K562 (cell line): Measurements from ENCODE around the gene POLR1C. TPM values are rescaled to one million over a fixed set of nuclear protein-coding genes. Genes with fewer than 3 reads are reported as not detected.
A peak's percentile ranks its signal among the peaks of the same experiment; 100 is the strongest.

Experiments used
- C11orf30 ChIP-seq: fragments of 450-650 bp; IDR thresholded peaks from 2 replicates; pipeline ENCODE4 v1.6.1; 2016; ENCODE audit warnings: low read depth, mild to moderate bottlenecking
- CBFA2T3 ChIP-seq: fragments of 450-650 bp; IDR thresholded peaks from 2 replicates; pipeline ENCODE4 v1.6.1; 2017
- CTBP1 ChIP-seq: fragments of 450-650 bp; IDR thresholded peaks from 2 replicates; pipeline ENCODE4 v1.6.1; 2016; ENCODE audit warnings: borderline replicate concordance
- HDAC3 ChIP-seq: fragments of 450-650 bp; IDR thresholded peaks from 2 replicates; pipeline ENCODE4 v1.6.1; 2018; ENCODE audit warnings: borderline replicate concordance, mild to moderate bottlenecking, moderate library complexity; ENCODE audit not compliant: partially characterized antibody
- KLF16 ChIP-seq: IDR thresholded peaks from 2 replicates; pipeline ENCODE4 v1.6.1; 2016; ENCODE audit warnings: antibody characterized with exemption
- MCM2 ChIP-seq: fragments of 450-650 bp; IDR thresholded peaks from 2 replicates; pipeline ENCODE4 v1.6.1; 2017; ENCODE audit warnings: low read depth, mild to moderate bottlenecking
- MYC ChIP-seq, 2 experiments: fragments of 250-450 bp in 1 of 2; sonication (Bioruptor Pico) in 1 of 2; IDR thresholded peaks; 2 replicates each; pipeline versions ENCODE4 v1.5.1 to v1.6.1; 2012 to 2021; ENCODE audit warnings: low read depth in 2 of 2, borderline replicate concordance in 1 of 2, improper control_type of control experiment in 1 of 2, low read length in 1 of 2, mild to moderate bottlenecking in 1 of 2, moderate library complexity in 1 of 2
- MYNN ChIP-seq, 2 experiments: sonication (generic); formaldehyde crosslinking in 1 of 2; IDR thresholded peaks; 2 replicates each; pipeline versions ENCODE4 v1.5.0 to v1.6.1; 2016 to 2020; ENCODE audit warnings: antibody characterized with exemption in 1 of 2, missing genetic modification reagents in 1 of 2
- SAP30 ChIP-seq: fragments of 200-600 bp; sonication (generic); IDR thresholded peaks from 2 replicates; pipeline ENCODE4 v1.6.1; 2012; ENCODE audit warnings: borderline replicate concordance, low read depth, mild to moderate bottlenecking, moderate library complexity, low read length, control low read depth, inconsistent platforms; ENCODE audit not compliant: insufficient read depth, poor library complexity, severe bottlenecking
- XRCC5 ChIP-seq: fragments of 200-400 bp; formaldehyde crosslinking; IDR thresholded peaks from 2 replicates; pipeline ENCODE4 v1.6.1; 2017; ENCODE audit warnings: low read depth, mild to moderate bottlenecking, low read length
- polyA plus RNA-seq, 8 experiments: library from polyadenylated mRNA; depleted of rRNA in 4 of 8; stranded (reverse) in 5 of 8; unstranded in 3 of 8; fragments of >200 nt; fragmentation: Nextera tagmentation in 2 of 8; fragmentation: Illumina TruSeq in 1 of 8; extraction: Ambion mirVana in 2 of 8; extraction: Trizol in 1 of 8; gene quantifications; 2 replicates each; pipeline versions ENCODE4 v1.2.1 to v1.2.3, GENCODE V29; 2011 to 2014; ENCODE audit warnings: inconsistent platforms in 1 of 8, missing spikeins in 1 of 8
- total RNA-seq, 7 experiments: library from RNA; depleted of rRNA in 6 of 7; stranded (reverse); fragments of >200 nt in 6 of 7; fragmentation: Illumina TruSeq in 2 of 7; extraction: Trizol in 2 of 7; gene quantifications; 2 replicates each; pipeline versions ENCODE4 v1.2.1 to v1.2.3, GENCODE V29; 2011 to 2021; ENCODE audit warnings: low replicate concordance in 1 of 7
- TF ChIP-seq, protein P1 (sequence below): fragments of 450-650 bp; IDR thresholded peaks from 2 replicates; pipeline ENCODE4 v1.6.1; 2017; ENCODE audit warnings: mild to moderate bottlenecking, moderate library complexity
- TF ChIP-seq, protein P2 (sequence below), 3 experiments: IDR thresholded peaks in 2 of 3; conservative IDR thresholded peaks in 1 of 3; 2 replicates each; pipeline ENCODE4 v1.5.1; 2011 to 2012; ENCODE audit warnings: low read length in 3 of 3, mild to moderate bottlenecking in 3 of 3, control low read depth in 2 of 3, improper control_type of control experiment in 1 of 3, inconsistent platforms in 1 of 3, low read depth in 1 of 3, mixed read lengths in 1 of 3, moderate library complexity in 1 of 3; ENCODE audit not compliant: insufficient read depth in 2 of 3
- TF ChIP-seq, protein P3 (sequence below), 2 experiments: fragments of 450-650 bp in 1 of 2; sonication (generic) in 1 of 2; formaldehyde crosslinking in 1 of 2; IDR thresholded peaks; 2 replicates each; pipeline versions ENCODE4 v1.7.1 to v1.9.0; 2016 to 2022; ENCODE audit warnings: inconsistent platforms in 1 of 2, mild to moderate bottlenecking in 1 of 2, missing genetic modification reagents in 1 of 2

POLR1C gene
- total and polyA plus RNA-seq, 9 of the 15 experiments (the other 6 are each of a cell fraction or from before 2014, with no cell fraction given): 83.5 to 429 (median 120) TPM

DNA sequence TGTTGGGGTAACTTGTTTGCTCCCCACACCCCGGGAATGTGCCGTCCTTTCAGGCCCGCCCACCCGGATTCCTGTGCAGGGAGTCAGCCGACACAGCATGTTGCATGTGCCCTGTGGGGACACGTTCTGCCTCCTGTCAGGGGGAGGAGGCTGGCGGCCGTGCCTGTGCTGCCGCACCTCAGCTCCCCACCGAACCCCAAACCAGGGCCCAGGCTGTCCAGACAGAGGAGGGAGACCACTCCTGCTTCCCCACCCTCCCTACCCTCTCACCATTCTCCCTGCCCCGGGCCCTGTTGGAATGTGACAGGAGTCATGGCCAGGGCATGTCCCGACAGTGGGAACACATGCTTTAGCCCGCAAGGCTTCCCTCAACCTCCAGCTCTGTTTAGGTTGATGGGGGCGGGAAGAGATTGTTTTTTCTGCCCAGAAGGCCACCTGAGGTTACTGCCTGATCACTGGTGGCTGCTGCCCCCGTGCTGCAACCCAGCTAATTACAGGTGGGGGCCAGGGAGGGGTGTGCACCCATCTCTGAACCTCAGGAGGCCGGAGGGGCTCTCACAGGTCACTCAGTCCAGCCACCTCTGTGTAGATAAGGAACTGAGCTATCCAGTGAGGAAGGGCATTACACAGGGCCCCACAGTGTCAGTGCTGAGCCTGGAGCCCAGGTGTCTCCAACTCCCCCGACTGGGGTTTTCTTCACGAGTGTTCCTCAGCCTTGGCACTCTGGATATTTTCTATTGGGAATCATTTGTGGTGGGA lies 20.3 kb upstream of the POLR1C start (continued):
- TF ChIP-seq, protein P1, sequence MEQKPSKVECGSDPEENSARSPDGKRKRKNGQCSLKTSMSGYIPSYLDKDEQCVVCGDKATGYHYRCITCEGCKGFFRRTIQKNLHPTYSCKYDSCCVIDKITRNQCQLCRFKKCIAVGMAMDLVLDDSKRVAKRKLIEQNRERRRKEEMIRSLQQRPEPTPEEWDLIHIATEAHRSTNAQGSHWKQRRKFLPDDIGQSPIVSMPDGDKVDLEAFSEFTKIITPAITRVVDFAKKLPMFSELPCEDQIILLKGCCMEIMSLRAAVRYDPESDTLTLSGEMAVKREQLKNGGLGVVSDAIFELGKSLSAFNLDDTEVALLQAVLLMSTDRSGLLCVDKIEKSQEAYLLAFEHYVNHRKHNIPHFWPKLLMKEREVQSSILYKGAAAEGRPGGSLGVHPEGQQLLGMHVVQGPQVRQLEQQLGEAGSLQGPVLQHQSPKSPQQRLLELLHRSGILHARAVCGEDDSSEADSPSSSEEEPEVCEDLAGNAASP: peak; percentile 88
- TF ChIP-seq SAP30 (no peak), C11orf30 (no peak), CBFA2T3 (0 out of 2 replicates have a peak, but pooled peaks have one; percentile 20), CTBP1 (peak; percentile 49; the same call in 1 of the 2 replicates), MYNN (IDR thresholded peaks at IDR 0.05) (peak; percentile 36; the same call in 1 of the 2 replicates), MYNN (CRISPR knock-in tag; IDR thresholded peaks at IDR 0.05) (no peak), HDAC3 (no peak), KLF16 (peak; percentile 22; the same call in 1 of the 2 replicates), XRCC5 (0 out of 2 replicates have a peak, but pooled peaks have one; percentile 25), MCM2 (no peak), MYC (IDR thresholded peaks at IDR 0.05; ENCODE audit: low read depth, low read length) (0 out of 2 replicates have a peak, but pooled peaks have one; percentile 16), MYC (CRISPR knock-in tag; IDR thresholded peaks at IDR 0.05; ENCODE audit: borderline replicate concordance, low read depth) (no peak)
- TF ChIP-seq, protein P2, sequence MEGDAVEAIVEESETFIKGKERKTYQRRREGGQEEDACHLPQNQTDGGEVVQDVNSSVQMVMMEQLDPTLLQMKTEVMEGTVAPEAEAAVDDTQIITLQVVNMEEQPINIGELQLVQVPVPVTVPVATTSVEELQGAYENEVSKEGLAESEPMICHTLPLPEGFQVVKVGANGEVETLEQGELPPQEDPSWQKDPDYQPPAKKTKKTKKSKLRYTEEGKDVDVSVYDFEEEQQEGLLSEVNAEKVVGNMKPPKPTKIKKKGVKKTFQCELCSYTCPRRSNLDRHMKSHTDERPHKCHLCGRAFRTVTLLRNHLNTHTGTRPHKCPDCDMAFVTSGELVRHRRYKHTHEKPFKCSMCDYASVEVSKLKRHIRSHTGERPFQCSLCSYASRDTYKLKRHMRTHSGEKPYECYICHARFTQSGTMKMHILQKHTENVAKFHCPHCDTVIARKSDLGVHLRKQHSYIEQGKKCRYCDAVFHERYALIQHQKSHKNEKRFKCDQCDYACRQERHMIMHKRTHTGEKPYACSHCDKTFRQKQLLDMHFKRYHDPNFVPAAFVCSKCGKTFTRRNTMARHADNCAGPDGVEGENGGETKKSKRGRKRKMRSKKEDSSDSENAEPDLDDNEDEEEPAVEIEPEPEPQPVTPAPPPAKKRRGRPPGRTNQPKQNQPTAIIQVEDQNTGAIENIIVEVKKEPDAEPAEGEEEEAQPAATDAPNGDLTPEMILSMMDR (IDR thresholded peaks at IDR 0.05 in 2 of 3, conservative IDR thresholded peaks at IDR 0.05 in 1 of 3; ENCODE audit: insufficient read depth in 2 of 3, low read depth in 1 of 3, low read length in 3 of 3): peak; percentile 90 to 94 (median 94)
- TF ChIP-seq, protein P3, sequence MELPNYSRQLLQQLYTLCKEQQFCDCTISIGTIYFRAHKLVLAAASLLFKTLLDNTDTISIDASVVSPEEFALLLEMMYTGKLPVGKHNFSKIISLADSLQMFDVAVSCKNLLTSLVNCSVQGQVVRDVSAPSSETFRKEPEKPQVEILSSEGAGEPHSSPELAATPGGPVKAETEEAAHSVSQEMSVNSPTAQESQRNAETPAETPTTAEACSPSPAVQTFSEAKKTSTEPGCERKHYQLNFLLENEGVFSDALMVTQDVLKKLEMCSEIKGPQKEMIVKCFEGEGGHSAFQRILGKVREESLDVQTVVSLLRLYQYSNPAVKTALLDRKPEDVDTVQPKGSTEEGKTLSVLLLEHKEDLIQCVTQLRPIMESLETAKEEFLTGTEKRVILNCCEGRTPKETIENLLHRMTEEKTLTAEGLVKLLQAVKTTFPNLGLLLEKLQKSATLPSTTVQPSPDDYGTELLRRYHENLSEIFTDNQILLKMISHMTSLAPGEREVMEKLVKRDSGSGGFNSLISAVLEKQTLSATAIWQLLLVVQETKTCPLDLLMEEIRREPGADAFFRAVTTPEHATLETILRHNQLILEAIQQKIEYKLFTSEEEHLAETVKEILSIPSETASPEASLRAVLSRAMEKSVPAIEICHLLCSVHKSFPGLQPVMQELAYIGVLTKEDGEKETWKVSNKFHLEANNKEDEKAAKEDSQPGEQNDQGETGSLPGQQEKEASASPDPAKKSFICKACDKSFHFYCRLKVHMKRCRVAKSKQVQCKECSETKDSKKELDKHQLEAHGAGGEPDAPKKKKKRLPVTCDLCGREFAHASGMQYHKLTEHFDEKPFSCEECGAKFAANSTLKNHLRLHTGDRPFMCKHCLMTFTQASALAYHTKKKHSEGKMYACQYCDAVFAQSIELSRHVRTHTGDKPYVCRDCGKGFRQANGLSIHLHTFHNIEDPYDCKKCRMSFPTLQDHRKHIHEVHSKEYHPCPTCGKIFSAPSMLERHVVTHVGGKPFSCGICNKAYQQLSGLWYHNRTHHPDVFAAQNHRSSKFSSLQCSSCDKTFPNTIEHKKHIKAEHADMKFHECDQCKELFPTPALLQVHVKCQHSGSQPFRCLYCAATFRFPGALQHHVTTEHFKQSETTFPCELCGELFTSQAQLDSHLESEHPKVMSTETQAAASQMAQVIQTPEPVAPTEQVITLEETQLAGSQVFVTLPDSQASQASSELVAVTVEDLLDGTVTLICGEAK (IDR thresholded peaks at IDR 0.05): no peak
- TF ChIP-seq, protein P3 (CRISPR knock-in tag; IDR thresholded peaks at IDR 0.05): no peak
